ENCODE data around the gene ZNF609. TPM values are rescaled to one million over a fixed set of nuclear protein-coding genes. Genes with fewer than 3 reads are reported as not detected.

The ZNF609 gene
- total RNA-seq, 1 donor from 2014 or later: 33.1 TPM

DNA sequence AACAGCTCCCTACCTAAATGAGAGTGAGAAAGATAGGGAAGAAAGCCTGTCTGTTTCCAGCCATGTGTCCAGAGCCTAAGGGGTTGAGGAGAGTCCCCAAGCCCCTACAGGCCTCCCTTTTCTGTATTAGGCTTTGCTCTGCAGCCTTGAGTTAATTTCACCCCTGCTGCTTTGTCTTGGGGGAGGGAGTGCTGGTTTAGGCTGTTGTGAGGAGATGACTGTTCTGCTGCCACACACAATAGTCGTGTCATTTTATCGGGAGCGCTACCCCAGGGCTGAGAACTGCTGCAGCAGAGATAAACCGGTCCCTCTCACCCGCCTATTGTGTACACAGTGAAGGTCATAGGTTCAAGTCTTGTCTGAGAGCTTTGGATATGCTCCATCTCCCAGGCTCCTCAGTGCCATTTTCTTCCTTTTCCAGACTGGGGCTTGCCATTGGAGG lies 1.4 kb downstream of the ZNF609 start:
- no peaks in the 10 kb centered on the region for H3K27me3 ChIP-seq
- H3K36me3 ChIP-seq: no peaks in the 10 kb centered on the region
- H3K9me3 ChIP-seq: no peaks in the 10 kb centered on the region
- no peak for DNase-seq (ENCODE audit: extremely low spot score in 2 of 2)
- peak overlapping the region; percentile 58 to 75 for H3K4me3 ChIP-seq
- intact Hi-C loops (cut with DNase I): loop anchor here (5.0 kb wide), 1 partner anchor 959 kb away; the partner anchor contains the start of gene USP3
- H3K27ac ChIP-seq: peak overlapping the region; percentile 93
- peaks cover 66% of the 10 kb centered on the region for H3K4me1 ChIP-seq
- TF ChIP-seq, protein P1, sequence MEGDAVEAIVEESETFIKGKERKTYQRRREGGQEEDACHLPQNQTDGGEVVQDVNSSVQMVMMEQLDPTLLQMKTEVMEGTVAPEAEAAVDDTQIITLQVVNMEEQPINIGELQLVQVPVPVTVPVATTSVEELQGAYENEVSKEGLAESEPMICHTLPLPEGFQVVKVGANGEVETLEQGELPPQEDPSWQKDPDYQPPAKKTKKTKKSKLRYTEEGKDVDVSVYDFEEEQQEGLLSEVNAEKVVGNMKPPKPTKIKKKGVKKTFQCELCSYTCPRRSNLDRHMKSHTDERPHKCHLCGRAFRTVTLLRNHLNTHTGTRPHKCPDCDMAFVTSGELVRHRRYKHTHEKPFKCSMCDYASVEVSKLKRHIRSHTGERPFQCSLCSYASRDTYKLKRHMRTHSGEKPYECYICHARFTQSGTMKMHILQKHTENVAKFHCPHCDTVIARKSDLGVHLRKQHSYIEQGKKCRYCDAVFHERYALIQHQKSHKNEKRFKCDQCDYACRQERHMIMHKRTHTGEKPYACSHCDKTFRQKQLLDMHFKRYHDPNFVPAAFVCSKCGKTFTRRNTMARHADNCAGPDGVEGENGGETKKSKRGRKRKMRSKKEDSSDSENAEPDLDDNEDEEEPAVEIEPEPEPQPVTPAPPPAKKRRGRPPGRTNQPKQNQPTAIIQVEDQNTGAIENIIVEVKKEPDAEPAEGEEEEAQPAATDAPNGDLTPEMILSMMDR (IDR thresholded peaks at IDR 0.05): no peak
- TF ChIP-seq POLR2A (IDR thresholded peaks at IDR 0.05): no peak
- TF ChIP-seq POLR2AphosphoS5 (IDR thresholded peaks at IDR 0.05; ENCODE audit: insufficient read depth in 1 of 2, low read depth in 1 of 2): no peak

- H3K9me3 ChIP-seq: no peaks in the 10 kb centered on the region
- TF ChIP-seq POLR2A (IDR thresholded peaks at IDR 0.05) (no peak), POLR2AphosphoS5 (IDR thresholded peaks at IDR 0.05; ENCODE audit: insufficient read depth in 1 of 2, low read depth in 1 of 2) (no peak)
- TF ChIP-seq, protein P1 (IDR thresholded peaks at IDR 0.05): no peak
- no peaks in the 10 kb centered on the region for H3K27me3 ChIP-seq
- H3K4me1 ChIP-seq: peaks cover 73% of the 10 kb centered on the region
- no peak for DNase-seq (ENCODE audit: extremely low spot score in 2 of 2)
- no peak overlapping the region for H3K4me3 ChIP-seq
- no peaks in the 10 kb centered on the region for H3K36me3 ChIP-seq
- H3K27ac ChIP-seq: peak overlapping the region; percentile 93
- intact Hi-C loops (cut with DNase I): loop anchor here (5.0 kb wide), 1 partner anchor 960 kb away; the partner anchor contains the start of gene USP3
Measured at GRCh38 chr15:64462492-64462891, 2.1 kb downstream of the ZNF609 start.

DNA sequence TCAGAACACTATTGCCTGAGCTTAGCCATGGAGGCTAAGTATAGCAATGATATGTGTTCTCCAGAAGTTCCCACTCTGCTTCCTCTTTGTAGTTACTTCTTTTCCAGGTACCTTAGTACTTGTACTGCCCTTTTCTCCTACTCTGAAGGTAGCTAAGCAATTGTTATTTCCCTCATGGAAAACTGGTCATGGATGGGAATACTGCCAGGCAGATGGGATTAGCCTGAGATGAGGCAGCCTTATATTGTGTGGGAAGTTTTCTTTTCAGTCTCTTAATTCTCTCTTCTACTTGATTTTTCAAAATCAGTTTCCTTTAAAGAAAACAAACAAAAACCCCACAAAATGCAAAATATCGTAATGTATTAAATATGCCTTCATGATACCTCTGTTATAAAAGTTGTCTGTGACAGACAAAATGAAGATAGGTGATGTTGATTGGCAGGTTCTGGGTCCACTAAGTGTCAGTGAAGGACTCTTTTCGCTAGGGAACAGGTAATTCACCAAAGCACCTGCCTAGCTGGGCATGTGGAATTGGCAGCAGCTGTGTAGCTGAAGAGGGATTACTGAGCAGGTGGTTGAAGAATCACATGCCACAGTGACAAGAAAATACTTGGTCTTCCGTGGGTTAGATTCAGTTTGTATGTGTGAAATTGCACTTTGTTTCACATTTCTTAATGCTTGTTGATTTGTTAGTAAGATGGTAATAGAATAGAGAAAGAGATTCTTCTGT lies 4.1 kb downstream of the ZNF609 start:
- TF ChIP-seq, protein P1 (IDR thresholded peaks at IDR 0.05): no peak
- TF ChIP-seq POLR2AphosphoS5 (IDR thresholded peaks at IDR 0.05; ENCODE audit: insufficient read depth in 1 of 2, low read depth in 1 of 2): no peak
- no peak for TF ChIP-seq POLR2A (IDR thresholded peaks at IDR 0.05)
- Histone ChIP-seq H3K27ac (no peak overlapping the region), H3K27me3 (no peaks in the 10 kb centered on the region), H3K9me3 (no peaks in the 10 kb centered on the region), H3K4me1 (peaks cover 77% of the 10 kb centered on the region), H3K36me3 (no peaks in the 10 kb centered on the region), H3K4me3 (no peak overlapping the region)
- intact Hi-C loops (cut with DNase I): loop anchor here (5.0 kb wide), 1 partner anchor 962 kb away; the partner anchor contains the start of gene USP3
- no peak for DNase-seq (ENCODE audit: extremely low spot score in 2 of 2)

DNA sequence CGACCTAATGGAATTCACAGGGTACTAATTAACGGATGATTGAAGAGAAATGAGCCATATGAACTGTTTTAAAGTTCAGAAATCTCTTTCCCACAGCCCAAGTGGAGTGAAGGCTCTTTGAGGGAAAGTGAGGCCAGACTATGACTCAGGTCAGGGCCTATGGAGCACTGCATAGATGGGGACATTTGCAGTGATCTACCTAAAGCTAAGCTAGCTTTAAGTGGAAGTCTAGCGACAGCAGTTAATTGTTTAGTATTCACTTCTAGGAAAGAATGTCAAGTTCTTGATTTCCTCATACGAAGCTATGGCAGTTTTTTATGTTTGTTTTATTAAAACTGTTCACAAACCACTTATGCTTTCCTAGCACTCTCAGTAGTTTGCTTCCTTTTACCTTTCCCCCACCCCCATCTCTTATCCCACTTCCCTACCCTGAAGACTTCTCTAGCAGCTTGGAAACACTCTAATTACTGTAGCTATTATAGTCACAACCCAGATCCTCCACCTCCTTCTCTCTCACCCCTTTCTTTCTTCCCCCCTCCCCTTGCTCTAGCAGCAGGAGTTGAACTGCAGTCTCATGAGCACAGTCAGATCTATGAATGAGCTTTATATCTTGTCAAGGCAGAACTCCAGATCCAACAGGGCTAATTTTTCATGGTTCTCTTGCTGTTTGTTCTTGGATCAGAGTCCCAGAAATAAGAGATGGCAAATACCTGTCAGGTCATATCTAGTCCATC lies 6.2 kb downstream of the ZNF609 start:
- no peaks in the 10 kb centered on the region for H3K36me3 ChIP-seq
- no peaks in the 10 kb centered on the region for H3K9me3 ChIP-seq
- intact Hi-C loops (cut with DNase I): no loop called here
- H3K4me1 ChIP-seq: peaks cover 67% of the 10 kb centered on the region
- H3K4me3 ChIP-seq: no peak overlapping the region
- TF ChIP-seq, protein P1 (IDR thresholded peaks at IDR 0.05): no peak
- TF ChIP-seq POLR2A (IDR thresholded peaks at IDR 0.05) (no peak), POLR2AphosphoS5 (IDR thresholded peaks at IDR 0.05; ENCODE audit: insufficient read depth in 1 of 2, low read depth in 1 of 2) (no peak)
- no peak overlapping the region for H3K27ac ChIP-seq
- no peak for DNase-seq (ENCODE audit: extremely low spot score in 2 of 2)
- H3K27me3 ChIP-seq: no peaks in the 10 kb centered on the region
